HEK293T (cell line): ENCODE data around the gene MTCL3.
A peak's percentile ranks its signal among the peaks of the same experiment; 100 is the strongest.

Experiments used
- CTCF ChIA-PET: fragments of 350-600 bp; formaldehyde crosslinking; extraction: SDS; loops from one replicate; lab custom pipeline; 2021; ENCODE audit warnings: antibody characterized with exemption, inconsistent platforms; lab: Yijun Ruan, JAX
- POLR2A ChIA-PET: fragments of 350-600 bp; formaldehyde crosslinking; extraction: SDS; loops from one replicate; lab custom pipeline; 2020; ENCODE audit warnings: antibody characterized with exemption, inconsistent platforms; lab: Yijun Ruan, JAX
- DNase-seq: peaks from one replicate; pipeline ENCODE4 v3.0.0; 2012; ENCODE audit warnings: mixed read lengths; ENCODE audit errors: extremely low spot score
- ARNT ChIP-seq: fragments of 450-650 bp; IDR thresholded peaks from 2 replicates; pipeline ENCODE4 v1.6.1; 2017; ENCODE audit warnings: mild to moderate bottlenecking
- BHLHE40 ChIP-seq: fragments of 450-650 bp; IDR thresholded peaks from 2 replicates; pipeline ENCODE4 v1.6.1; 2016; ENCODE audit warnings: mild to moderate bottlenecking, moderate library complexity, borderline replicate concordance
- CTBP1 ChIP-seq: fragments of 450-650 bp; IDR thresholded peaks from 2 replicates; pipeline ENCODE4 v1.6.1; 2016; ENCODE audit warnings: borderline replicate concordance
- ELF4 ChIP-seq: fragments of 450-650 bp; IDR thresholded peaks from 2 replicates; pipeline ENCODE4 v1.6.1; 2017; ENCODE audit warnings: antibody characterized with exemption
- FOXA1 ChIP-seq: fragments of 450-650 bp; IDR thresholded peaks from 2 replicates; pipeline ENCODE4 v1.6.1; 2016; ENCODE audit warnings: mild to moderate bottlenecking
- FOXK2 ChIP-seq: fragments of 450-650 bp; IDR thresholded peaks from 2 replicates; pipeline ENCODE4 v1.6.1; 2016; ENCODE audit warnings: mild to moderate bottlenecking
- FOXM1 ChIP-seq: fragments of 450-650 bp; IDR thresholded peaks from 2 replicates; pipeline ENCODE4 v1.6.1; 2017; ENCODE audit warnings: mild to moderate bottlenecking, borderline replicate concordance
- HDGF ChIP-seq: fragments of 450-650 bp; IDR thresholded peaks from 2 replicates; pipeline ENCODE4 v1.6.1; 2017; ENCODE audit warnings: antibody characterized with exemption, borderline replicate concordance
- L3MBTL2 ChIP-seq: fragments of 450-650 bp; conservative IDR thresholded peaks from 2 replicates; pipeline ENCODE4 v1.6.1; 2016; ENCODE audit warnings: mild to moderate bottlenecking
- LEF1 ChIP-seq: fragments of 450-650 bp; IDR thresholded peaks from 2 replicates; pipeline ENCODE4 v1.6.1; 2017; ENCODE audit warnings: mild to moderate bottlenecking, borderline replicate concordance
- NFRKB ChIP-seq: fragments of 450-650 bp; IDR thresholded peaks from 2 replicates; pipeline ENCODE4 v1.6.1; 2016; ENCODE audit warnings: mild to moderate bottlenecking, moderate library complexity
- SP1 ChIP-seq: fragments of 450-650 bp; IDR thresholded peaks from 2 replicates; pipeline ENCODE4 v1.6.1; 2017
- SUZ12 ChIP-seq: fragments of 450-650 bp; IDR thresholded peaks from 2 replicates; pipeline ENCODE4 v1.6.1; 2016; ENCODE audit warnings: mild to moderate bottlenecking
- TARDBP ChIP-seq: fragments of 450-650 bp; IDR thresholded peaks from 2 replicates; pipeline ENCODE4 v1.6.1; 2016
- ZNF384 ChIP-seq: fragments of 450-650 bp; IDR thresholded peaks from 2 replicates; pipeline ENCODE4 v1.6.1; 2016
- TF ChIP-seq, protein P1 (sequence below): fragments of 450-650 bp; IDR thresholded peaks from 2 replicates; pipeline ENCODE4 v1.6.1; 2016

The MTCL3 gene

DNA sequence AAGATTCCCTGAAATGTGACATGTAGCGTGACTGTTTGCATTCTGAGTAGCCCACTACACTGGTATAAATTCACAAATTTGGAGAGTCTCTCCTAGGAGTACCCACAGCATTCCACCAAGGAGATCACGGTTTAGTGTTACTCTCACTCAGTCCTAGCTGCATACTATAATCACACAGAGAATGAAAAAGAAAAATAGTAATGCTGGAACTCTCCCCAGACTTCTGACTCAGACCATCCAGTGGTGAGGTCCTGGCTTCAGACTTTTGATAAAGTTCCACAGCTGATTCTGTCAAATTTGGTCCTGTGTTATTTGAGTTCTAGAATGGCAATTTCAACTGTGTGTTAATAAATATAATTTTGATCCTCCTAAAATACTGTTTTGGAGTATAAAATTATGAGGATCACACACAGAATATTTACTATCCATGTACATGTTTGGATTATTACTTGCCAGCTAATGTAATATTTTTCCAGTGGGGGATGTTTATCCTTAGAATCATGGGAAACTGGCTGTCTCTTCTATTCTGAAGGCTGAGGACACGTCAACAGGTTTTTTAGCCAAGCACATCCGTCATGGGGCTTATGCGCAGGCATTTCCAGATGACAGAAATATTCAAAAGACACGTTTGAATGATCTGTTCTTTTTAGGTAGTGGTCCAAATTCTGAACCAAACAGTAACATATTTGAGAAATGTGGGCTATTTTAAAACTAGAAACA, 54.8 kb downstream of the MTCL3 start:
- ChIA-PET CTCF (interaction anchor here (0.8 to 1.2 kb wide), 3 partner anchors 39 to 197 kb away, joined by 3 to 6 read pairs (median 4); partner anchors contain the start of gene RNF146), POLR2A (no interaction called here)
- no peak for TF ChIP-seq ARNT
- TF ChIP-seq, protein P1, sequence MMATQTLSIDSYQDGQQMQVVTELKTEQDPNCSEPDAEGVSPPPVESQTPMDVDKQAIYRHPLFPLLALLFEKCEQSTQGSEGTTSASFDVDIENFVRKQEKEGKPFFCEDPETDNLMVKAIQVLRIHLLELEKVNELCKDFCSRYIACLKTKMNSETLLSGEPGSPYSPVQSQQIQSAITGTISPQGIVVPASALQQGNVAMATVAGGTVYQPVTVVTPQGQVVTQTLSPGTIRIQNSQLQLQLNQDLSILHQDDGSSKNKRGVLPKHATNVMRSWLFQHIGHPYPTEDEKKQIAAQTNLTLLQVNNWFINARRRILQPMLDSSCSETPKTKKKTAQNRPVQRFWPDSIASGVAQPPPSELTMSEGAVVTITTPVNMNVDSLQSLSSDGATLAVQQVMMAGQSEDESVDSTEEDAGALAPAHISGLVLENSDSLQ = no peak
- TF ChIP-seq BHLHE40 = no peak
- no peak for TF ChIP-seq TARDBP
- no peak for TF ChIP-seq SP1
- TF ChIP-seq FOXA1 = no peak
- no peak for TF ChIP-seq LEF1
- TF ChIP-seq FOXM1 = no peak
- TF ChIP-seq ZNF384 = no peak
- no peak for TF ChIP-seq CTBP1
- TF ChIP-seq SUZ12 = no peak
- TF ChIP-seq NFRKB = no peak
- no peak for TF ChIP-seq HDGF
- TF ChIP-seq L3MBTL2 = no peak
- TF ChIP-seq FOXK2 = no peak
- TF ChIP-seq ELF4 = no peak
- no peak for DNase-seq

- TF ChIP-seq LEF1 = no peak
- TF ChIP-seq HDGF = no peak
- POLR2A ChIA-PET = no interaction called here
- DNase-seq = no peak
- CTCF ChIA-PET = interaction anchor here (0.6 kb wide), 1 partner anchor 179 kb away, joined by 3 read pairs; no protein-coding TSS in a partner anchor
These were observed 56.1 kb downstream of the MTCL3 start for GRCh38 chr6:127463056-127463455.

- TF ChIP-seq LEF1 (no peak), ELF4 (no peak), CTBP1 (no peak), NFRKB (no peak)
- TF ChIP-seq, protein P1 = no peak
- ChIA-PET CTCF (interaction anchor here (1.4 kb wide), 1 partner anchor 54 kb away, joined by 5 read pairs; no protein-coding TSS in a partner anchor), POLR2A (no interaction called here)
- peak; percentile 13 for DNase-seq
These were observed 56.8 kb downstream of the MTCL3 start for GRCh38 chr6:127462376-127462775.

- TF ChIP-seq FOXK2 = no peak
- TF ChIP-seq, protein P1 = no peak
- TF ChIP-seq SP1 = no peak
- no peak for TF ChIP-seq TARDBP
- no peak for TF ChIP-seq CTBP1
- TF ChIP-seq NFRKB = no peak
- no peak for TF ChIP-seq BHLHE40
- TF ChIP-seq ZNF384 = no peak
- TF ChIP-seq LEF1 = no peak
- TF ChIP-seq ELF4 = no peak
- TF ChIP-seq HDGF = no peak
- TF ChIP-seq SUZ12 = no peak
- TF ChIP-seq FOXM1 = no peak
- no peak for TF ChIP-seq L3MBTL2
- no peak for TF ChIP-seq ARNT
- TF ChIP-seq FOXA1 = no peak
- DNase-seq = no peak
- POLR2A ChIA-PET = no interaction called here
- CTCF ChIA-PET = interaction anchor here (0.7 kb wide), 1 partner anchor 48 kb away, joined by 3 read pairs; no protein-coding TSS in a partner anchor
These were observed 58.7 kb downstream of the MTCL3 start for GRCh38 chr6:127460465-127460864.

DNA sequence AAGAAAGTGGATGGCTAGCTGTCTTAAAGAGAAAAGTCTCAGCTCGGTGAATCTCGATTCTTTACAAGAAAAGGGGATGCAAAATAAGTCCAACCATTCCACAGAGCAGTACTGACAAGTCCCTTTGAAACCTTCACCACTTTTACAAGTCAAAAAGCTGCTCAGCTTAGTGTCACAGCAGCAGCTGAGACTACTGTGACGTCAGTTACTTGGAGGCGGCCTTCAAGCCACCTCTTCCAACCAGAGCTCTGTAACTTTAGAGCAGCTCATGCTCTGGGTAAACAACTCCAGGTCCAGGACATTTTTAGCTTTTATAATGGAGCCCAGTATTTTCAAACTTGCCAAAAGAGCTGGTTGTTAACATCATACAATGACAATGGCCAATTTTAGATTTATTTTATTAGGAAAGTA, 59.9 kb downstream of the MTCL3 start, which contains the start of gene KIAA0408:
TSS of gene KIAA0408 (minus strand) at position 159 of the 411 bp plus-strand sequence. CDS start 5,408 bp downstream, outside the sequence.
- DNase-seq = peak; percentile 65

DNA sequence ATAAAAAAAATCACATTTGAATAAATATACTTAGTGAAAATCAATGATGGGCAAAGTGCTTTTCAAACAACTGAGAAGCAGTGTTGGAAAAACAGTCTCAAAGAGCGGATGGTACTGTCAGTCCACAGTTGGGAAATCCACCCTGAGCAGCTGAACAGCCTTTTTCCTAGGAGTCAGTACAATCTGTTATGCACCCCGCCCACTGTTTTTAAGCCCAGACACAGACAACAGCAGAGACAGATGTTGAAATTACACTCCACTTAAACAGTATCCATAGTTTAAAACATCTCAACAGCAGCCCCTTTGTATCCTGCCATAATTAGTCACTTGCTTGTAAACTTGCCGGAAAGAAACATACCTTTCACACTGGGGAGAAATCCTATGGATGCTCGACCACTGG, 60.3 kb downstream of the MTCL3 start:
- TF ChIP-seq, protein P1 = no peak
- TF ChIP-seq SP1 (no peak), ARNT (no peak), TARDBP (no peak), L3MBTL2 (no peak), ELF4 (no peak), BHLHE40 (no peak), ZNF384 (no peak), LEF1 (no peak), SUZ12 (no peak), HDGF (no peak), FOXA1 (no peak), FOXK2 (no peak), NFRKB (no peak), CTBP1 (no peak)
- ChIA-PET POLR2A (interaction anchor here (1.0 to 1.4 kb wide), 3 partner anchors 52 to 58 kb away, joined by 3 to 5 read pairs (median 3); no protein-coding TSS in a partner anchor), CTCF (interaction anchor here (1.2 to 1.4 kb wide), 2 partner anchors 10 to 80 kb away, joined by 4 to 7 read pairs; no protein-coding TSS in a partner anchor)
- DNase-seq = peak; percentile 11

More for the DNA sequence above, 59.9 kb downstream of the MTCL3 start, which contains the start of gene KIAA0408:
- POLR2A ChIA-PET = interaction anchor here (1.0 to 1.4 kb wide), 3 partner anchors 52 to 57 kb away, joined by 3 to 5 read pairs (median 3); no protein-coding TSS in a partner anchor
- TF ChIP-seq SUZ12 = no peak
- no peak for TF ChIP-seq FOXM1
- TF ChIP-seq ARNT = no peak
- TF ChIP-seq LEF1 = no peak
- no peak for TF ChIP-seq FOXA1
- no peak for TF ChIP-seq HDGF
- no peak for TF ChIP-seq L3MBTL2
- no peak for TF ChIP-seq ZNF384
- no peak for TF ChIP-seq SP1
- TF ChIP-seq CTBP1 = no peak
- TF ChIP-seq NFRKB = no peak
- TF ChIP-seq TARDBP = no peak
- CTCF ChIA-PET = interaction anchor here (1.0 to 1.4 kb wide), 3 partner anchors 11 to 156 kb away, joined by 3 to 7 read pairs (median 4); no protein-coding TSS in a partner anchor
